Esophagus squamous epithelium (tissue), 4 donors: Measurements from ENCODE around the gene WDR1.

Experiments
- CTCF ChIP-seq, 6 experiments: fragments of 450-650 bp in 4 of 6; fragments of 200-600 bp in 2 of 6; sonication (generic) in 2 of 6; IDR thresholded peaks; one replicate each; pipeline ENCODE4 v1.5.1; 2016 to 2019; ENCODE audit warnings: antibody characterized with exemption in 6 of 6, mild to moderate bottlenecking in 4 of 6, moderate library complexity in 4 of 6
- POLR2A ChIP-seq, 4 donors: fragments of 450-650 bp; IDR thresholded peaks; one replicate each; pipeline ENCODE4 v1.6.1; 2017; ENCODE audit warnings: antibody characterized with exemption in 4 of 4, mild to moderate bottlenecking in 4 of 4, moderate library complexity in 3 of 4

GRCh38 chr4:10119773-10120172, 3.2 kb upstream of the WDR1 start:
- TF ChIP-seq CTCF (IDR thresholded peaks at IDR 0.05): no peak
- TF ChIP-seq POLR2A (IDR thresholded peaks at IDR 0.05): no peak
